T follicular helper cell (primary cell): Measurements from ENCODE around the gene TPBGL.

Experiments used
- DNase-seq: peaks from one replicate; pipeline ENCODE4 v3.0.0-alpha.2; 2020; ENCODE audit warnings: low read depth

TPBGL gene

GRCh38 chr11:75246006-75246670 is 5.6 kb downstream of the TPBGL start:
- DNase-seq = no peak

- no peak for DNase-seq
Observed at GRCh38 chr11:75246671-75247350, 6.2 kb downstream of the TPBGL start.

GRCh38 chr11:75248924-75249256 is 8.3 kb downstream of the TPBGL start:
- no peak for DNase-seq

- DNase-seq = no peak
Observed at GRCh38 chr11:75249704-75250103, 9.1 kb downstream of the TPBGL start.

GRCh38 chr11:75254326-75254725 is 13.8 kb downstream of the TPBGL start:
- no peak for DNase-seq

- no peak for DNase-seq
Observed at GRCh38 chr11:75260396-75261170, 20.0 kb downstream of the TPBGL start.

GRCh38 chr11:75261902-75262361 is 21.4 kb downstream of the TPBGL start:
- DNase-seq = no peak

GRCh38 chr11:75262436-75262835 is 21.9 kb downstream of the TPBGL start:
- no peak for DNase-seq

GRCh38 chr11:75262961-75263852 is 22.6 kb downstream of the TPBGL start:
- no peak for DNase-seq

- no peak for DNase-seq
Observed at GRCh38 chr11:75263944-75264349, 23.4 kb downstream of the TPBGL start.

- no peak for DNase-seq
Observed at GRCh38 chr11:75264356-75264755, 23.8 kb downstream of the TPBGL start.

- DNase-seq = no peak
Observed at GRCh38 chr11:75264971-75265370, 24.4 kb downstream of the TPBGL start.

GRCh38 chr11:75265851-75266531 is 25.4 kb downstream of the TPBGL start:
- no peak for DNase-seq

GRCh38 chr11:75267171-75267970 is 26.8 kb downstream of the TPBGL start:
- no peak for DNase-seq

- no peak for DNase-seq
Observed at GRCh38 chr11:75268626-75269366, 28.2 kb downstream of the TPBGL start.

- no peak for DNase-seq
Observed at GRCh38 chr11:75269367-75269660, 28.7 kb downstream of the TPBGL start.

GRCh38 chr11:75269896-75270295 is 29.3 kb downstream of the TPBGL start:
- DNase-seq = no peak

- no peak for DNase-seq
Observed at GRCh38 chr11:75270896-75271418, 30.4 kb downstream of the TPBGL start.

GRCh38 chr11:75271730-75272129 is 31.2 kb downstream of the TPBGL start:
- no peak for DNase-seq

- no peak for DNase-seq
Observed at GRCh38 chr11:75272391-75272790, 31.8 kb downstream of the TPBGL start.
